GM19023 (cell line): Measurements from ENCODE around the gene DYSF.

ENCODE experiments used
- ATAC-seq: cut with Tn5 transposase; IDR thresholded peaks from one replicate; pipeline ENCODE4 v1.9.1; 2021; ENCODE audit warnings: mild to moderate bottlenecking, moderate library complexity; ENCODE audit not compliant: unreplicated experiment

The DYSF gene

DNA sequence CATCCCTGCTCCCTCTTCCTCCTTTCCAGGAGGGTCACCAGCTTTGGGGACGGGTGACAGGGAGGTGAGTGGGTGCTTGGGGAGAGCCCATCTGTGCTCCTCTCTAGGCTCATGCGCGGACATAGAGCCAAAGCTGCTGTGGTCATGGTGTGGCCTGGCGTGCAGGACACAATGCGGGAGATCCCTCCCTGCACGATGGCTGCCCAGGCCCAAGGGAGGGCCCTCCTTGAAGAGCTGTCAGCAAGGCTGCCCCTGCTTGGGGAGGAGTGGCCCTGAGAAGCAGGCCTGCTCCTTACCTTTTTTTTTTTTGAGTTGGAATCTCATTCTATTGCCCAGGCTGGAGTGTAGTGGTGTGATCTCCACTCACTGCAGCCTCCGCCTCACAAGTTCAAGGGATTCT is 111.4 kb downstream of the DYSF start:
- ATAC-seq, result no peak

DNA sequence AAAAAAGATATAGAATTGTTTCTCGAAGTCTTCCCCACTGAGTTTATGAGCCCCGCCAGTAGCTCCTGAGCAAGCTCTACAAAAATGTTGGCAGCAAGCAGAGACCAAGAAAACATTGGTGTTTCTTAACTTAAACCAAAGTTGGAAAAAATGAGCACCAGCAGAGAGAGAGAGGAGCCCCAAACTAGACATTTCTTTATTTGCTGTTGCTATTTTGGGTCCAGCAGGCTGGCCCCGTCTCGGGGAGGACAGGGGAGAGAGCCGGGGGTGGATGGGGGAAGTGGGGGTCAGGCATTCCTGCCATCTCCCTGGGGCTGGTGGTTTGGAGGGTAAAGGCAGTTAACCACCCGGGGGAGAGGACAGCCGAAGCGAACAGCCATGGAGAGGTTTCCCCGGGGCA is 113.0 kb downstream of the DYSF start:
- no peak for ATAC-seq

DNA sequence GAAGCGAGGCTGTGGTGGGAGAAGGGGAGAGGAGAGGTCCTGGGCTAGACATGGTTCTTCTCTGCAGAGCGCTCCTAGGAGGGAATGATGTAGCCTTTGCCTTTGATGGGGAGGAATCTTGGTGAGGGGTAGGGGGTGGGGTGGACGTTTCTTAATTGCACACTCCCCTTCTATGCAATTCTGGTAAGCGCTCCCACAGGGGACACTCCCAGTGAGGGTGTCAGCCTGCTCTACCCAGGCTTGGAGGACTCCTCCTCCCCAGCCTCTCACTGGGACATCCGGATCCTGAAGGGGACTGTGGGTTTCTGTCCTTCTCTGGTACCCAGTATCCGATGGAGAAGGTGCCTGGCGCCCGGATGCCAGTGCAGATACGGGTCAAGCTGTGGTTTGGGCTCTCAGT is 114.3 kb downstream of the DYSF start:
- no peak for ATAC-seq

DNA sequence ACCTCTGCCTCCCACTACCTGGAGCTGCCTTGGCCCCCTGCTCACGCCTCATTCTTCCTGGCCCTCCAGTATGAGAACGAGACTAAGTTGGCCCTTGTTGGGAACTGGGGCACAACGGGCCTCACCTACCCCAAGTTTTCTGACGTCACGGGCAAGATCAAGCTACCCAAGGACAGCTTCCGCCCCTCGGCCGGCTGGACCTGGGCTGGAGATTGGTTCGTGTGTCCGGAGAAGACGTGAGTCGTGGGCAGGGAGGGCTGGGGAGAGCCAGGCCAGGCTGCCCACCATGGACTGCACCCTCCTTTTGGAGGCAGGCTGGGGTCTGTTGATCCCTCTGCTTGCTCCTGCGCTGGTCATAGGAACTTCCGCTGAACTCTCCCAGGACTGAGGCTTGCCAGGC is 114.7 kb downstream of the DYSF start:
- no peak for ATAC-seq

DNA sequence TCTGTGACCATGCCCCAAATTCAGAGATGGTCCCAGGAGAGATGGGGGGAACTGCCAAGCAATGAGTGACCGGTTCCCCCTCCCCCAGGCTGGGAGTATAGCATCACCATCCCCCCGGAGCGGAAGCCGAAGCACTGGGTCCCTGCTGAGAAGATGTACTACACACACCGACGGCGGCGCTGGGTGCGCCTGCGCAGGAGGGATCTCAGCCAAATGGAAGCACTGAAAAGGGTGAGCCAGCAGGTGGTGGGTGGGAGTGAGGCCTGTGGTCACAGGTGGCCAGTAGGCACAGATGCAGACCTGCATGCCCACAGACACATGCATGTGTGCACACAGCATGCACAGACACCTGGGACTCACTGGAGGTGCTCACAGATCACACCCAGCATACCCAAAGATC is 117.2 kb downstream of the DYSF start:
- ATAC-seq, result no peak

DNA sequence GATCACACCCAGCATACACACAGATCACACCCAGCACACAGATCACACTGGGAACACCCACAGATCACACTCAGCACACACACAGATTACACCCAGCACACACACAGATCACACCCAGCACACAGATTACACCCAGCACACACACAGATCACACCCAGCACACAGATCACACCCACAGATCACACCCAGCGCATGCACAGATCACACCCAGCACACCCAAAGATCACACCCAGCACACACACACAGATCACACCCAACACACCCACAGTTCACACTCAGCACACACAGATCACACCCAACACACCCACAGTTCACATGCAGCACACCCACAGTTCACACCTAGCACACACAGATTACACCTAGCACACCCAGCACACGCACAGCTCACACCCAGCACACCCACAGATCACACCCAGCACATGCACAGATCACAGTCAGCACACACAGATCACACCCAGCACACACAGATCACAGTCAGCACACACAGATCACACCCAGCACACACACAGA is 117.6 kb downstream of the DYSF start:
- no peak for ATAC-seq

DNA sequence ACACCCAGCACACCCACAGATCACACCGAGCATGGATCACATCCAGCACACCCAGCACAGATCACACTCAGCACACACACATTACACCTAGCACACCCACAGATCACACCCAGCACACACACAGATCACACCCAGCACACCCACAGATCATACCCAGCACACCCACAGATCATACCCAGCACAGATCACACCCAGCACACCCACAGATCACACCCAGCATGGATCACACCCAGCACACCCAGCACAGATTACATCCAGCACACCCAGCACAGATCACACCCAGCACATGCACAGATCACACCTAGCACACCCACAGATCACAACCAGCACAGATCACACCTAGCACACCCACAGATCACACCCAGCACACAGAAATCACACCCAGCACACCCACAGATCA is 118.6 kb downstream of the DYSF start:
- no peak for ATAC-seq

DNA sequence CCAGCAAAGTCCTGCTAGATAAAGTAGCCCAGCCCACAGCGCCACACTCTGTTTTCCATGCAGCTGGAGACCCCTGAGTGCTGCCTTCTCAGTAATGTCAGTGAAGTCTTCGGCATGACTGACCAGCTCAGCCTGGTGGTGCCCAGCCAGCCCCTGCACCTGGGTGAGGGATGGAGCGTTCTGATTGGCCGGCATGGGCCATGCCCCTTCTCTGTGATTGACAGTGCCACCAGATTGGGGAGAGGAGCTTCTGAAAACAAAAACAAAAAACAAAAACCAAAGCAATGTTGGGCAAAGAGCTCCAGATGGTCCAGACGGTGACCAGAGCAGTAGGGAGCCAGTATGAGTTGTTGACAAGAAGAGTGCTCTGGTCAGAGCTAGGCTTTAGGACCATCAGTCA is 122.6 kb downstream of the DYSF start:
- ATAC-seq, result no peak

DNA sequence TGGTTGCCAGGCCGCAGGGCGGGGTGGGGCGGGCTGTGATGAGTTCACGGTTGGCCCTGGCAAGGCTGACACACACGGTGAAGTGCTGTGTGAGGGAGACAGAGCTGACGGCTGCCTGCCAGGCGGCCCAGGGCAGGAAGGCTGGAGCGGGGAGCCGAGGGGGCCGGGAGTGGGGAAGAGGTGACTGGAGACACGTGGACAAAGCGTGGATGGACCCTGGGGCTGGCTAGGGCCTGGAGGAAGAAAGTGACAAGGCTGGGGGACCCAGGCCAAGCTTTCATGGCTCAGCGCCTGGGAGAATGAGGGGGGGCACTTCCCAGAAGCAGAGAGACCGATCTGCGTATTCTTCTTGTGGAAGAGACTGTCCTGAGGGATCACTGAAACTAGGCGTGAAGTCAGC is 123.2 kb downstream of the DYSF start:
- no peak for ATAC-seq

DNA sequence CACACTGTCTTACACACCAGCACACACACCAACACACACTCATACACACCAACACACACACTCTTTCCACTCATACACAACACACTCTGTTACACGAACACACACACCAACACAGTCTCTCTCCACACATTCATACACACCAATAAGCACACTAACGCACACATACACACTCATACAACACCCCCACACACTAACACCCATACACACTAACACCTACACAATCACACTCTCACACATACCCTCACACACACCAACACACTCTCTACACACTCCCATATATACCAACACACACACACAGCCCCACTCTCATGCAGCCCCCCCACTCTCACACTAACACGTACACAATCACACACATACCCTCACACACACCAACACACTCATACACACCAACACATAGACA is 123.8 kb downstream of the DYSF start:
- ATAC-seq, result no peak

DNA sequence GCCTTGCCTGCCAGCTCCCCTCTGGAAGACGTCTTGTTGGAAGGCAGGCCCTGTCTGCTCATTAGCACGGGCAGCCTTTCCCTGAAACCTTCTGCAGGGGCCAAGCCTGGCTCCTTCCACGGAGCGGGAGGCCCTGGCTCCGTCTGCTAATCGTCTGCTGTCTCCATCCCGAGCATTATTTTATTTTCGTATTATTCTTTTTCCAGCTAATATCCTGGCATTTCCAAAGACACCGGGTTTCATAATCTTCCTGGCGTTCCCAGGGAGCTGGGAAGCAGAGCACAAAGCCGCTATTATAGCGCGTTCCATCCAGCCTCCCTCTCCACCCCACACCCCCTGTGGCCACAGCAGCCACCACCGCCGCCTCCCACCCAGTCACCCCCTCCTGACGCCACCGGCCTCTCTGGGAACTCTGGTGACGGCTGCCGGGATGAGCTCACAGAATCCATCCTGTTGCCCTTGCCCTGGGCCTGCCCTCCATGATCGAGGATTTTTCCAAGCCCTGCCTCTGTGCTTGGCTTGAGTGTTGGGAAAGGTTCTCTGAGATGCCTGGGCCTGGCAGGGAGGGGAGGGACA is 125.5 kb downstream of the DYSF start:
- ATAC-seq, result no peak

DNA sequence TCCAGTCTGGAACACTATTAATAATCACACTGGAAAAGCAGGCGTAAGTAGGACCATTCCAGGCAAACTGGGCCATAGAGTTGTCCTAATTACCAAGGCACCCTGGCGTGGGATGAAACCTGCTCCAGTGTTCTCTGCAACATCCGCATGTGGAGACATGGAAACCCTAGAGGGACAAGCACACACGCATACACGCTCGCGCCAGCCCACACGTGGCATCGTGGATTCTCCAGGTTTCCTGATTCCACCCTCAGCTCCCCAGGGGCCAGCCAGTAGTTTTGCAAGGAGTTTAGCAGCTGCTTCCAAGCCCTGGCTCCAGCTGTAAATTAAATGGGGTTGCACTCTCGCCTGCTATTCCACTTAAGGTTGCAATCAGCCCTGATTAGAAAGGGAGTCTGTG is 127.7 kb downstream of the DYSF start:
- no peak for ATAC-seq

DNA sequence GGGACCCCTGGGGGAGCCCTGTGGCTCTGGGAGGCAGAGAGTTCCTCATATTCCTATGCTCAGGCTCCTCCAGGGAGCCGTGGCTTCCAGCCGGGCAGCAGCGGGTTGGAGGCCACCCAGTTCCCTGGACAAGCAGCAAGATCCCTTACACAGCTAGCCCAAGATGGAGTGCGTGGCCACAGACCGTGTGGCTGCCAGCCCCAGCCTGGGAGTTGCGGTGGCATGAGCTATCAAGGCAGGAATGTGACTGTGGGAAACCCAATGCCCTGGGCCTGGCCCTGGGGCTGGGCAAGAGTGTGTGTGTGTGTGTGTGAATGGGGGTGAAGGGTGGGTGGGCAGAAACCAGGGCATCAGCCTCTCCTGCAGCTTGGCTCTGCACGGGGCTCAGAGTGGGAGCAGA is 130.5 kb downstream of the DYSF start:
- no peak for ATAC-seq

DNA sequence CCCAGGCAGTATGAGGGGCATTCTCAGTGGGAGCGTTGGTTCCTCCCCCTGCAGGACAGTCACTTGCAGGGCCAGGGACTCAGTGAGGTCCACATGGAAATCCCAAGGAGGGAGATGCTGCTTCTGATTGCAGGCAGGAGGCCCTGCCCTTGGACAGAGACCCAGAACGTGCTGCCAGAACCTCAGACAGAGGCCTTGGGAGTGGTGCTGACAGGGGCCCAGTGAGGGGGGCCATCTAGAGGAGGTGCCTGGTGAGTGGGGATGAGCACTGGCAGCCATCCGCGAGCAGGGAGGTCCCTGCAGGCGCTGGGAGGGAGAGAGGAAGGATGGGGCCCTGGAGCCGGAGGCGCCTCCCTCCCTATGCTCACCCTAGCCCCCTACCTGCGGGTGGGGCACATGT is 133.1 kb downstream of the DYSF start:
- no peak for ATAC-seq

DNA sequence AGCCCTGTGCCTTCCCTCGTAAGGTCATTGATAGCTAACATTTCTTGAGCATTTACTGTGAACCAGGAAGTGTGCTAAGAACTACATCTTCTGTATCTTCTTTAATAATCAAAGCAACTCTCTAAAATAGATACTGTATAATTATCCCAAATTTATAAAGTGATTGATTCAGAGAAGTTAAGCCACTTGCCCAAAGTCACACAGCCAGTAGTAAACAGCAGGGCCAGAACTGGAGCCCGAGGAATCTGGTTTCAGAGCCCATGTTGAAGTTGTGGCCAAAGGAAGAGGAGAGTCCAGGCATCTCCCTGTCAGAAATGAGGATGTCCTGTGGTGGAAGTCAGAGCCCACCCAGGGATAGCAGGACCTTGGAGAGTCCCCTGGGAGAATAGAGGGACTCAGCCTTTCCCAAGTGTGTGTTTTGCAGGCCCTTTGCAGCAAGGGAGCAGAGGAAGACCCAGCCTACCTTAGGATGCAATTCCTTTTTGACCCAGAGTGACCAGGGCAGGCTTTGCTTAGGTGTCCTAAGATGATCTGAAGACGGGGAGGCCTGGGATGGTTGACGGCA is 134.2 kb downstream of the DYSF start:
- ATAC-seq, result no peak

DNA sequence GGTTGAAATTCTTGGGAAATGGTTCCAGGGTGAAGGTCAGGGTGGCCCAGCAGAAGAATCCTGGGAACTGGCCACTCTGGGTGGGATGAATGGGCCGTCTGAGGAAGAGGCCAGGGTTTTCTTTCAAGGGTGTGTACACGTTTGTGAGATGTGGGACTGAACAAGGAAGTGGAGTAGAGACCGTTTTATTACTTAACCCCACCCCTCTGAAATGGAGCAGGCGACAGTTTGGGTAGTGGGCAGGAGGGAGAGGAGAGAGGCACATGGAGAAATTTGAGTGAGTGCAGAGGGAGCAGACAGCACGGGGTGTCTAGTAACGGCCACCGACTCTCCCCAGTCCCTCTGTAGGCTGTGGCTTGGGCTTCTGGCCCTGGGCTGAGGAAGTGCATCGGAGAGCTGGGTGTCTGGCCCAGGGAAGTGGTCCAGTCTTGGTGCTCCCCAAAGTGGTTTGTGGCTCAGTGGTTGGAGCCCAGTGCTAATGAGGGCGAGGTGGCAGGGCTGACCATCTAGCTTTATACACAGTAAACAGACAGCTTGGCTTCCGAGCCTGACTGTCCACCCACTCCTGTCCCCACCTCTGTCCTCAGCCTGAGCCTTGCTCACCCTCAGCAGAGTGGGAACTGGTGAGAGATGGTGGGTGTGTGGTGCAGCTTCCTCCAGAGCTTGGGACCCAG is 135.3 kb downstream of the DYSF start:
- ATAC-seq, result no peak

DNA sequence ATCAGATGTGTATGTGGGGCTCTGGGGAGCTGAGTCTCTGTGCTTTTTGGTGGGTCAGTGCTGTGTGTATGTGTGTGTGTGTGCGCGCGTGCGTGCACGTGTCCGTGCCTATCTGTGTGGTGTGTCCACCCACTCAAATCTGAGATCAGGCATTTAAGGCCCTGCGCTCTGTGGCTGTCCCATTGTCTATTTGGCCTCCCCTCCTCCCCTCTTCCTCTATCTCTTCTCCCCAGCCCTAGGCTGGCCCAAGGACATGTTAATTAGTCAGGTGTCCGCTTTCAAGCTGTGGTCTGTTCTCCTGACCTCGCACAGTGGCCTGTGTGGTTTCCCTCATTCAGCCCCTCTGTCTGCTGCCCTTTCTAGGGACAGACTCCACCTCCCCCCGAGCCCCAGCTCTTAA is 136.4 kb downstream of the DYSF start:
- no peak for ATAC-seq

DNA sequence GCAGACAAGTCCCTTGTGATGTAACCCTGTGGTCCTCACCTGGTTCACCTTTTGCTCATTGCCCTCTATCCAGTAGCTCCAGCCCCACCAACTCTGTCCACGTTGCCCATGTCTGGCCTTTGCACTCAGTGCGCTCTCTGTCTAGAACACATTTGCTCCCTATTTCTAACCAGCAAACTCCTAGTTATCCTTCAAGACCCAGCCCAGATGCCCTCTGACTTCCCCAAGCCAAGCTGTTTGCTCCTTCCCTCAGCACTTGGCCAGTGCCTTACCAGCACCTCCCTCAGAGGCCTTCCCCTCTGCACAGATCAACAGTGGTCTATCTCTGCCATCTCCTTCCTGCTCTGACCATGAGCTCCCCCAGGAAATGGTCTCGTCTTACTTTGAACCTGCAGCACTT is 137.7 kb downstream of the DYSF start:
- ATAC-seq, result no peak

DNA sequence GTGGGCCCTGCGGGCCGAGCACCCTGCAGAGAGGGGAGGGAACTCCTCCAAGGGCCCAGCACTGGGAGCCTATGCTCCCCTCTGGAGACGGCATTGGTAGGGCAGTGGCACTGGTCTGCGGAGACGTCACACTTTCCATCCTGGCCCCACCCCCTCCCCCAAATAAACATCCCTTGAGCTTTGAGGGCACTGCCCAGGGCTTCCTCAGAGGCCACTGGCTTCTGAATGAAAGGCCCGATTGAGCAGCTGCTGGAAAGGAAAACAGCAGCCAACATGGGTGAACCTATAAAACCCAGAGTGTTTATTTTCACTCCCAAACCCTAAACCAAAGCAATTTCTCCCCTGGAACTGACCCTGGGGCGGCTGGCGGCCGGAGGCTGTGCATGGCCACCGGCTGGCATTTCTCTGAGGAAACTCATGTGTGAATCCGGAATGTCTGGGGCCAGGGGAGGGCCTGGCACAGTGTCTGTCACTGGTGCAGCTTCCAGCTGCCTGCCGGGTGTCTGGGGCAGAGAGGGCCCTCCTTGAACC is 138.9 kb downstream of the DYSF start:
- ATAC-seq, result no peak

DNA sequence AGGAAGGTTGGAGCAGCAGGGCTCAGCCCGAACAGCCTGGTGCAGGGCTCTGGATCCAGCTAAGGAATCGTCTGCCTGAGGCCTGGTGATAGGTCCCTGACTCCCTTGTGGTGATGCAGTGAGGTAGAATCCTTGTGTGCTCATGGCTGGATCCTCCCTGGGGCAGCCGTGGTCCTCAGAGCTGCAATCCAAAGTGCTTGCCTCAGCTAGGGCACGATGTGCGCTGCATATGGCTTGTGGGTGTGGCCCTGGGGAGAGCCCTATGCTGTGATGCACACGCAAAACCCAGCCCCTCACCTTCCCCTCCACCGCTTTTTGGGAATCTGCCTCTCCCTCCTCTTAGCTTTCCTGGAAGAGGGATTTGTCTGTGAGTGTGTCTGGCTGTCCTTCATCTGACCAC is 142.2 kb downstream of the DYSF start:
- no peak for ATAC-seq

DNA sequence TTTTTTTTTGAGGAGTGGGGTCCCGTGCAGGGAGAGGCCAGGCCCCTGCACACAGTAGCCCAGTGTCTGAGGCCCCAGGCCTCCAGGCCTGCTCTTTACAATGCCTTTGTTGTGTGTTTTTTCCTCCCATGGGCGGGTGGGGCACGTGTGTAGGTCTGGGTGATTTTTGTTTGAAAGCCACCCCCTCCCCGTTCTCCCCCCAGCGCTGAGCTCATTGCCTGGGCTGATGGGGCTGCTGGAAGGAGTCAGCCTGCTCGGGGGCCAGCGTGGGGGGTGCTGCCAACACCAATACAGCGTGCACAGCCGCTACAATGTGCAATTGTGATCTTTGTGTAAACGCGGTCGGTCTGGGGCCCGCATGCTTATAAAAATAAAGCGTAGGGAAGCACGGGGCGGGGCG is 142.7 kb downstream of the DYSF start:
- no peak for ATAC-seq

DNA sequence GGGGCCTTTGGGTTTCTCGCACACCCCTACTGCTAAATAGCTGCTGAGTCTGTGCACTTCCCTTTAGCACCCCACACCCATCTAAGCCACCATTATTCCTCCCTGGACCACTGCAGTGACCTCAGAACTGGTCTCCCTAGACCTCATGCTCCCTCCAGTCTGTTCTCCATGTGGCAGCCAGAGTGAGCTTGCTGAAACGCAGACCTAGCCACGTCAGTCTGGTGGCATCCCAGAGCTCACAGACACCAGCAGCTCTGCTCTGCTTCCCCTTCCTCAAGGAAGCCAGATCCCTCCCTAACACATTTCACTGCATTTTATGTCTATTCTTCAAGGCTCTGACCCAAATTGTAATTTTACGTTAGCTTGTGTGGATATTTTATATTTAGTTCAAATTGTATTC is 144.4 kb downstream of the DYSF start:
- ATAC-seq, result no peak
